HepG2 (cell line): ENCODE measurements around the gene MADCAM1.

Experiments
- CBX5 ChIP-seq: sonication (generic); formaldehyde crosslinking; IDR thresholded peaks from 2 replicates; pipeline ENCODE4 v1.4.0; 2020; ENCODE audit warnings: missing genetic modification reagents, borderline replicate concordance
- CTCF ChIP-seq: sonication (generic); formaldehyde crosslinking; IDR thresholded peaks from 2 replicates; pipeline ENCODE4 v1.5.0; 2020; ENCODE audit warnings: mild to moderate bottlenecking, missing genetic modification reagents, moderate library complexity
- SAP130 ChIP-seq: IDR thresholded peaks from 2 replicates; pipeline ENCODE4 v1.6.1; 2016; ENCODE audit warnings: low read depth
- ZNF143 ChIP-seq: sonication (generic); formaldehyde crosslinking; IDR thresholded peaks from 2 replicates; pipeline ENCODE4 v1.4.0; 2020; ENCODE audit warnings: missing genetic modification reagents

- TF ChIP-seq ZNF143 (CRISPR knock-in tag) = no peak
- no peak for TF ChIP-seq CTCF (CRISPR knock-in tag)
- no peak for TF ChIP-seq SAP130 (CRISPR knock-in tag)
- TF ChIP-seq CBX5 (CRISPR knock-in tag) = no peak
Observed at GRCh38 chr19:512547-513365, 16.5 kb downstream of the MADCAM1 start.
